HG02970 (cell line): ENCODE data around the gene MYL6.
"Not testable (repeated sequence)": the region's sequence is repeated elsewhere in the genome, so short reads cannot be mapped to it uniquely, and the experiment has no call there.

Source experiments
- ATAC-seq: cut with Tn5 transposase; IDR thresholded peaks from one replicate; pipeline ENCODE4 v1.9.1; 2021; ENCODE audit warnings: mild to moderate bottlenecking, moderate library complexity, moderate number of reproducible peaks; ENCODE audit not compliant: unreplicated experiment, low FRiP score

MYL6 gene

DNA sequence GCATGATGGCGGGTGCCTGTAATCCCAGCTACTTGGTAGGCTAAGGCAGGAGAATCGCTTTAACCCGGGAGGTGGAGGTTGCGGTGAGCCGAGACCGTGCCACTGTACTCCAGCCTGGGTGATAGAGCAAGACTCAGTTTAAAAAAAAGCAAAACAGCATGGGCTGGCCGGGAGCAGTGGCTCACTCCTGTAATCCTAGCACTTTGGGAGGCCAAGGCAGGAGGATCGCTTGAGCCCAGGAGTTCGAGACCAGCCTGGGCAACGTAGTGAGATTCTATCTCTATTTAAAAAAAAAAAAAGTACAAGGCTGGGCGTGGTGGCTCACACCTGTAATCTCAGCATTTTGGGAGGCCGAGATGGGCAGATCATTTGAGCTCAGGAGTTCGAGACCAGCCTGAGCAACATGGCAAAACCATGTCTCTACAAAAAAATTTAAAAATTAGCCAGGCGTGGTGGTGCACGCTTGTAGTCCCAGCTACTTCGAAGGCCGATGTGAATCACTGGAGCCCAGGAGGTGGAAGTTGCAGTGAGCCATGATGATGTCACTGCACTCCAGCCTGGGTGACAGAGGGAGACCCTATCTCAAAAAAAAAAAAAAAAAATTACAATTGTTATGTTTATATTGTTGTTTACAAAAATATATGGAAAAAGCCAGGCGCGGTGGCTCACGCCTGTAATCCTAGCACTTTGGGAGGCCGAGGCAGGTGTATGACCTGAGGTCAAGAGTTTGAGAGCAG lies 1.5 kb upstream of the MYL6 start:
- not testable (repeated sequence) for ATAC-seq

- peak; percentile 16 for ATAC-seq
These were observed 744 bp upstream of the MYL6 start for GRCh38 chr12:56157201-56158028.

DNA sequence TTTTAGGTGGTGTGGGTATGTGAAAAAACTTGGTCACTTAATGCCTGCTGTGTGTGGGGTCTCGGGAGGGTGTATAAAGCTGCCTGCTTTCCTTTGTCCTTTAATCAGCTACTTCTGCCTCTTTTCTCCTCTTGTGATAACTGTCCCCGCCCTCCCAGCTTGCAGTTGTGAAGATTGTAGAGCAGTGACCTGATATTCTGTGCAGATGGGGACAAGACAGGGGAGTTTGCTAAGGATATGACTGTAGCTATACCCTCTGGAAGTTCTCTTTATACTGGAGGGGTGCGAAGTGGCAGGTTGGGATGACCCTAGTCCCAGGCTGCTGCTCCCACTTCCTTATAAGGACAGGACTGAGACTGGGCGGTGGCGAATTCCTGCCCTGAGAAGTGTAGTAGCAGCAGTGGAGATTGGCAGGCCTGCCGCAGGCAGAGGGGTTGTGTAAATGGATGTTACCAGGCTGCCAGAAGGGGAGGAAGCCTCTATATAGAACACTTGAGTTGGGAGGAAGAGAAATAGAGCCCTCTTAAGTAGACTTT lies 835 bp downstream of the MYL6 start:
- ATAC-seq = no peak

DNA sequence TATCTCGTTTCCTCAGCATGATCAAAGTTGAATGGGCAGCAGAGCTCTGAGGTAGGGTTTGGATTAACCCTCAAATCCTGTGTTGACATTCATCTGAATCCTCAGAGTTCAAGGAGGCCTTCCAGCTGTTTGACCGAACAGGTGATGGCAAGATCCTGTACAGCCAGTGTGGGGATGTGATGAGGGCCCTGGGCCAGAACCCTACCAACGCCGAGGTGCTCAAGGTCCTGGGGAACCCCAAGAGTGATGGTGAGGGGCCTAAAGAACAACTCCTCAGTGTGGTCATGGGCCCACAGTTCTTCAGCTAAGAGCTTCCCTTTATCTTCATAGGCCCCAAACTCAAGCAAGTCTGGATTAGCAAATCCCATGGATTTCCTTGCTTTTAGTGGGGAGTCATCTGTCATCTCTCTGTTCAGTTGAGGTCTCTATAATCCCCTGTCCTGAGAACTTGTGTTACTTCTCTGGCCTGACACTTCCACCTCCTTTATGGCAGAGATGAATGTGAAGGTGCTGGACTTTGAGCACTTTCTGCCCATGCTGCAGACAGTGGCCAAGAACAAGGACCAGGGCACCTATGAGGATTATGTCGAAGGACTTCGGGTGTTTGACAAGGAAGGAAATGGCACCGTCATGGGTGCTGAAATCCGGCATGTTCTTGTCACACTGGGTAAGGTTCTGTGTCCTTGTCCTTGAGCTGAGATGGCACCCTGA lies 1.5 kb downstream of the MYL6 start:
- no peak for ATAC-seq

- no peak for ATAC-seq
These were observed 2.1 kb downstream of the MYL6 start for GRCh38 chr12:56160193-56160763.

DNA sequence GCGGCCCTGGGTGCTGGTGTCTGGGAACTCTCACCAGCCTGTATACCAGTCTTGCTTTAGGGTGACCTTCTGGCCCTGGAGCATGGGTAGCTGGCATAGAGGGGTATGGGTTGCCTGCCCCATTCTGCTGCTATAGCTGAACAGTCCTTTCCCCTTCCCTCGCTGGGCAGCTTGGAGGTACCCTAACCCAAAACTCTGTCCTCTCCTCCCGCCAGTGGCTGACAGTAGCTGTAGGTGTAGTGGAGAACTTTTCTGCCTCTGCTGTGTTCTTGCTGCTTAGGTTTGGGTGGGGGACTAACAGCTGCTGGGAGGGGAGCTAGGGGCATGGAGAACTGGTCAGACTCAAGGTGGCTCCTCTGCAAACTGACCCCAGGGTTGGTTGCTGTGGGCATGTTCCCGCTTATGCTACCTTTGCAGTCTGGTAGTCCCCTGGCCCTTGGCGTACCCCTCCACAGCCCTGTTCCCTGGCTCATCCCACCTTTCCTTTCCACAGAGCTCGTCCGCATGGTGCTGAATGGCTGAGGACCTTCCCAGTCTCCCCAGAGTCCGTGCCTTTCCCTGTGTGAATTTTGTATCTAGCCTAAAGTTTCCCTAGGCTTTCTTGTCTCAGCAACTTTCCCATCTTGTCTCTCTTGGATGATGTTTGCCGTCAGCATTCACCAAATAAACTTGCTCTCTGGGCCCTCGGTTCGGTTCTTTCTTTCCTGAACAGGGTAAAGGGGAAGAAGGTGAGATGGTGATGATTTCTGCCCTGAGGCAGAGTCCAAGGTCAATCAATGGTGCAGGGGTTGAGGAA lies 2.9 kb downstream of the MYL6 start:
- ATAC-seq = no peak

- ATAC-seq = no peak
These were observed 3.7 kb downstream of the MYL6 start for GRCh38 chr12:56161690-56162351.

DNA sequence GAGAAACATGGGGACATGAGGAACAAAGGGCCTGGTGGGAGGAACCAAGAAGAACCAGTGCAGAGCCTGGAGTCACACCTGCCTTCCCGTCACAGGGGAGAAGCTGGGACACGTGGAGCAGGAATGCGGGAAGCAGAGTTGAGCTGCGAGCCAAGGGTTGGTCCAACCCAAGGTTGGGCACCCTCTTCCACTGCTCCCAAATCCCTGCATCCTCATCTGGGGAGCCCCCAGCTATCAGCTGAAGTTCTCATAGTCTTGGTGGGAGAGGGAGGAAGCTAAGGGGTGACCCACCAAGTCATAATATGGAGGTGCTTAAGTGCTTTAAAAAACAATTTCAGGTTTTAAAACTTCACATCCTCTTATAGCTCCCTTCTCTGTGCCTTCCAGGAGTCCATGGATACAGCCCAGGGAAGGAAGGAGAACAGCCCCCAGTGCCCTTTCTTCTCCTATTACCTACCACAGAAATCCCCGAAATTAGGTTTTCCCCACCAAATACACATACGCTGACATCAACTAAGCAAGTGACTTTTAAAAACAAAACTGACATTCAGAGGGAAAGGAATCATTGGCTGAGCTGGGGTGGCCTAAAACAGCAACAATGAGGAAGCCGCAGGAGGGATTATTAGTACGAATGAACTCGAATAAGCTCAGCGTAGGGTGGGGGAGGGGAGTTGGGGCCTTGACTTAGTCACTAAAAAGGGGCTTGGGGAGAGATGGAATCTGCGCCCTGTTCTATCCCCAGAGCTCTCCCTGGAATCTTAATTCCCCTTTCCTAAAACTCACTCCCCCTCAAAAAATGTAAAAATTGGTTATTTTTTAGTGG lies 4.5 kb downstream of the MYL6 start:
- ATAC-seq = no peak

- ATAC-seq = no peak
These were observed 5.6 kb downstream of the MYL6 start for GRCh38 chr12:56163533-56164344.

DNA sequence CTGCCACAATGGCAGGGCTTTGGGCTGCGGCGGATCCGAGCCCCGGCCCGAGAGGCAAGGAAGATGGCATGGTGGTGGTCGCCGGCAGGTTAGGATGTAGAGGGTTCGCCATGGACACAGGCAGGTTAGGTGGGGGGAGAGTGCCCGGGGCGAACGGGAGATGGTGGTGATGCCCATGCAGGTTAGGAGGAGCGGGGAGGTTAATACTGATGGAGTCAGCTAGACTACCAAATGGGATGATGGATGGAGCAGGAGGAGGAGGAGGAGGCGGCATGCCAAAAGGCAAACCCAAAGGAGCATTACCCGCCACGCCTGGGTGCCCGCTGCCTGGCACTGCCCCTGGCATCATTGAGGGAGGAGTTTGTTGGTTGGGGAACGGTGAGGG lies 6.2 kb downstream of the MYL6 start:
- no peak for ATAC-seq

DNA sequence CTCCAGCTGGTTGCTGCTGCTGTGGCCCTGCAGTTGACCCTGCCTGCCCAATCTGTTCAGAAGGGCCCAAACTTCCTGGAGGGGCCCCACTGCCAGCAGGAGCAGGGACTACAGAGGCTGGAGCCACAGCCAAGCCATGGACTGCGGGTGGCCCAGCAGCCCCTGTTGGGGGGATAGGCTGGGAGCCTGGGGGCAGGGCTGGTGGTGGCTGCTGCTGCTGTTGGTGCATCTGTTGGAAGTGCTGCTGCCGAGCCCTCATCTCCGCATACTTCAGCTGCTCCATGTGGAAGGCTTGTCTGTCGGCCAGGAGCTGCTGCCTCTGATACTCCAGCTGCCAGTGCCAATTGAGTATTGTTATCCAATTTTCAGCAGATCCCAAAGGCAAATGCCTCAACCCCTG lies 7.2 kb downstream of the MYL6 start:
- no peak for ATAC-seq

GRCh38 chr12:56169229-56169759 lies 11.1 kb downstream of the MYL6 start:
- ATAC-seq = no peak

DNA sequence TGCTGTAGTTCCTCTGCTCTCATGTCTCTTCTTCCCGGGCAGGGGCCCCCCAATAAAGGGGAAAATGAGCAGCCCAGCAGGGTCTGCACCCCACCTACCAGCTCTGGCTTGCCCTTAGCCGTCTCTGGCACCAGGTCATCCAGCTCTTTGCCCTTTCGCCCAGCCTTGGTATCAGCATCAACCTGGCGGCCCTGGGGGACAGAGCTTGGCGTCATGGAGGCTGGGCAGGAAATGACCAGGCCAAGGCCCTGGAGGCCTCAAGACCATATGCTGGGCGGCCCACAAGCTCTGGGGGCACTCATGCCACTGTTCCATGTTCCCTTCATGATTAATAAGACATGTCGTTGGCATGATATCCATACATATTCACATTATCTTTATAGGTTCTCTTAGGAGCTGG lies 14.7 kb downstream of the MYL6 start:
- no peak for ATAC-seq

GRCh38 chr12:56178347-56178746 lies 20.2 kb downstream of the MYL6 start:
- ATAC-seq = no peak

- ATAC-seq = no peak
These were observed 28.8 kb downstream of the MYL6 start for GRCh38 chr12:56186957-56187356.

- ATAC-seq = no peak
These were observed 30.1 kb downstream of the MYL6 start for GRCh38 chr12:56188131-56188777.

- no peak for ATAC-seq
These were observed 30.6 kb downstream of the MYL6 start for GRCh38 chr12:56188778-56189098.
